ENCODE measurements around the gene BTBD9. TPM values are rescaled to one million over a fixed set of nuclear protein-coding genes. Genes with fewer than 3 reads are reported as not detected.

BTBD9 gene
- polyA plus RNA-seq, 10 donors: 6.0 to 10.0 (median 7.0) TPM

- DNase-seq: no peak
Measured at GRCh38 chr6:38599966-38600550, 39.7 kb downstream of the BTBD9 start.

- DNase-seq: no peak
Measured at GRCh38 chr6:38599261-38599660, 40.5 kb downstream of the BTBD9 start.

- DNase-seq: no peak
Measured at GRCh38 chr6:38593998-38594665, 45.6 kb downstream of the BTBD9 start.

- DNase-seq: no peak
Measured at GRCh38 chr6:38593409-38593808, 46.3 kb downstream of the BTBD9 start.

GRCh38 chr6:38591439-38591838 is 48.3 kb downstream of the BTBD9 start:
- no peak for DNase-seq

GRCh38 chr6:38589367-38589720 is 50.4 kb downstream of the BTBD9 start:
- no peak for DNase-seq

GRCh38 chr6:38588631-38589366 is 50.9 kb downstream of the BTBD9 start:
- DNase-seq: no peak

GRCh38 chr6:38587766-38588362 is 51.9 kb downstream of the BTBD9 start:
- DNase-seq: no peak

GRCh38 chr6:38586992-38587391 is 52.7 kb downstream of the BTBD9 start:
- no peak for DNase-seq

GRCh38 chr6:38584731-38585130 is 55.0 kb downstream of the BTBD9 start:
- no peak for DNase-seq

- no peak for DNase-seq
Measured at GRCh38 chr6:38583523-38583922, 56.2 kb downstream of the BTBD9 start.

GRCh38 chr6:38580030-38580429 is 59.7 kb downstream of the BTBD9 start:
- DNase-seq: no peak

- no peak for DNase-seq
Measured at GRCh38 chr6:38579010-38579628, 60.6 kb downstream of the BTBD9 start.

GRCh38 chr6:38578075-38578474 is 61.7 kb downstream of the BTBD9 start:
- no peak for DNase-seq

- DNase-seq: no peak
Measured at GRCh38 chr6:38577492-38577891, 62.2 kb downstream of the BTBD9 start.

GRCh38 chr6:38573801-38574395 is 65.8 kb downstream of the BTBD9 start:
- no peak for DNase-seq

- DNase-seq: no peak
Measured at GRCh38 chr6:38572186-38572813, 67.4 kb downstream of the BTBD9 start.

GRCh38 chr6:38571721-38572120 is 68.0 kb downstream of the BTBD9 start:
- no peak for DNase-seq

- DNase-seq: peak in 2 of 3 donors; percentile 19 to 39
Measured at GRCh38 chr6:38570750-38571149, 69.0 kb downstream of the BTBD9 start.

GRCh38 chr6:38567436-38567835 is 72.3 kb downstream of the BTBD9 start:
- peak; percentile 67 to 86 (median 77) for DNase-seq

- no peak for DNase-seq
Measured at GRCh38 chr6:38566295-38567030, 73.3 kb downstream of the BTBD9 start.
